GM19324 (cell line): ENCODE results near the gene ZNF555.

ENCODE experiments used
- ATAC-seq: cut with Tn5 transposase; IDR thresholded peaks from one replicate; pipeline ENCODE4 v1.9.1; 2021; ENCODE audit warnings: mild to moderate bottlenecking, moderate library complexity; ENCODE audit not compliant: unreplicated experiment, low FRiP score

The ZNF555 gene

GRCh38 chr19:2906631-2907195, 65.4 kb downstream of the ZNF555 start:
- no peak for ATAC-seq
